NCI-H2196 (cell line): ENCODE measurements around the gene KIFBP.
"Not testable (repeated sequence)": the region's sequence is repeated elsewhere in the genome, so short reads cannot be mapped to it uniquely, and the experiment has no call there.

Experiments used
- DNase-seq: peaks from one replicate; lab custom pipeline; 2025; ENCODE audit not compliant: unreplicated experiment; lab: John Stamatoyannopoulos, UW

Gene KIFBP, protein sequence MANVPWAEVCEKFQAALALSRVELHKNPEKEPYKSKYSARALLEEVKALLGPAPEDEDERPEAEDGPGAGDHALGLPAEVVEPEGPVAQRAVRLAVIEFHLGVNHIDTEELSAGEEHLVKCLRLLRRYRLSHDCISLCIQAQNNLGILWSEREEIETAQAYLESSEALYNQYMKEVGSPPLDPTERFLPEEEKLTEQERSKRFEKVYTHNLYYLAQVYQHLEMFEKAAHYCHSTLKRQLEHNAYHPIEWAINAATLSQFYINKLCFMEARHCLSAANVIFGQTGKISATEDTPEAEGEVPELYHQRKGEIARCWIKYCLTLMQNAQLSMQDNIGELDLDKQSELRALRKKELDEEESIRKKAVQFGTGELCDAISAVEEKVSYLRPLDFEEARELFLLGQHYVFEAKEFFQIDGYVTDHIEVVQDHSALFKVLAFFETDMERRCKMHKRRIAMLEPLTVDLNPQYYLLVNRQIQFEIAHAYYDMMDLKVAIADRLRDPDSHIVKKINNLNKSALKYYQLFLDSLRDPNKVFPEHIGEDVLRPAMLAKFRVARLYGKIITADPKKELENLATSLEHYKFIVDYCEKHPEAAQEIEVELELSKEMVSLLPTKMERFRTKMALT

DNA sequence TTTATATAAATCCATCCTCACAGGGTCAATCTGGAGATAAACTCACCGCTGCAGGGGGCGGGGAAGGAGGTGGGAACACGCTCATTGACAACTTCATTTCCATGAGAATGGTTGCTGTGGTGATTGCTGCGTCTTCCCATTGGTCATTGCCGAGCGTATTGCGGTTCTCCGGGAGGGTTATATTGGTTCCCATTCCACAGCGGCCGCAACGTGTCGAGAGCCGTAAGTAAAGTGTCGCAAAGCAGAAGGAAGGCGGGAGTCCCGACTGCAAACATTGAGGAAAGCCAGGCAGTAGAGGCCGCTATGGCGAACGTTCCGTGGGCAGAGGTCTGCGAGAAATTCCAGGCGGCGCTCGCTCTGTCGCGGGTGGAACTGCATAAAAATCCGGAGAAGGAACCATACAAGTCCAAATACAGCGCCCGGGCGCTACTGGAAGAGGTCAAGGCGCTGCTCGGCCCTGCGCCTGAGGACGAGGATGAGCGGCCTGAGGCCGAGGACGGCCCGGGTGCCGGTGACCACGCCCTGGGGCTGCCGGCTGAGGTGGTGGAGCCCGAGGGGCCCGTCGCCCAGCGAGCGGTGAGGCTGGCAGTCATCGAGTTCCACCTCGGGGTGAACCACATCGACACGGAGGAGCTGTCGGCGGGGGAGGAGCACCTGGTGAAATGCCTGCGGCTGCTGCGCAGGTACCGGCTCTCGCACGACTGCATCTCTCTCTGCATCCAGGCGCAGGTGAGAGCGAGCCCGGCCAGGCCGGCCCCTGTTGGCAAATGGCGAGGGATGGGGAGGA, at the start of gene KIFBP:
KIFBP (plus strand) TSS at position 274 of the 787 bp plus-strand sequence; CDS start at position 304, 30 bp downstream.
- peak; percentile 83 for DNase-seq

DNA sequence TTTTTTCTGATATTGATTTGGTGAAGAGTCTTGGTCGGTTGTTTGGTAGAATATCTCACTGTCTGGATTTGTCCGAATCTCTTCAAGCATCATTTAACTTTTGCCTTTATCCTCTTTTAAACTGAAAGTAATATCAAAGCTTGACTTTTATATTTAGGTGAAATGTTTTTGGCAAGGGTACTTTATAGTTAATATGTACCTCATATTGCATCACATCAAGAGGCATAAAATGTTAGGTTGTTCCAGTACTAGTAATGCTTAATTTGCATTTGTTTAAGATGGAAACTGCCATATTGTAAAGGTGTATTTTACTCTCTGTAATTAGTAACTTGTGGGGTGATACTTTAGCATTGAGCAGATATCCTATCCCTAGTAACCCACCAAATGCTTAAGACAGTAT, 49.7 kb upstream of the KIFBP start:
- no peak for DNase-seq

GRCh38 chr10:68940917-68941316, 47.7 kb upstream of the KIFBP start:
- DNase-seq: not testable (repeated sequence)

DNA sequence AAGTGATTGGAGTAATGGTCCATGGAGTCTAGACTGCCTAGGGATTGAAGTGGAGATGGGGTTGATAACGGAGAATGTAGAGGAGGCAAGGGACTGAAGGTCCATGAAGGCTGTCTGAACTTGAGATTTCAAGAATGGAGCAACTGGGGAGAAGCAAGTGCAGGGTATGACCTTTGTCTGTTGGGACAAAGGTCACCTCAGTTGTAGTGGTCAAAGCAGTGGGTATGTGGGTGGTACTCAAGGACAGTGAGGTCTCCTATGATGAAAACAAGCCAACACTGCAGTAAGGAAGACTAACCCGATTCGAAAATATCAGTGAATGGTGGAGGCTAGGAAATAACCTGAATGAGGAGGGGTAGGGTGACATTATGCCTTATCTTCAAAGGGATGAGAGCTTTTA, 38.0 kb upstream of the KIFBP start:
- DNase-seq: no peak

- DNase-seq: no peak
Measured at GRCh38 chr10:68954904-68955303, 33.7 kb upstream of the KIFBP start.

DNA sequence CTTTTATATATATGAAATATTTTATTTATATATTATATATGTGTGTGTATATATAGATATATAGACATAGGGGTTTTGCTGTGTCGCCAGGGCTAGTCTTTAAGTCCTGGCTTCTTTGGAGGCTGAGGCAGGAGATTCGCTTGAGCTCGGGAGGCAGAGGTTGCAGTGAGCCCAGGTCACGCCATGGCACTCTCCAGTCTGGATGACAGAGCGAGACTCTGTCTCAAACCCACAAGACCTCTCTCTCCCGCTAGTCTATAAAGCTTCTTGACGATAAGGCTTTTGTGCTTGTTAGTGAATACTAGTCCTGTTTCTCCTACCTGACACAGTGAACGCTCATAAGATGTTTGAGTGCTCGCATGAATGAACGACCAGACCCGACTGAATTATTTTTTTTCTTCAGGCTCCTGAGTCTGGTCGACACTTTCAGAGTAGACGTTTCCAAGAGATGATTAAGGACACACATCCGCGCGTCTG, 33.2 kb upstream of the KIFBP start:
- no peak for DNase-seq

GRCh38 chr10:68955832-68956532, 32.6 kb upstream of the KIFBP start, which contains the start of gene DDX21:
DDX21 (plus strand) TSS chr10:68956170; CDS start chr10:68956226, 56 bp downstream.
- peak; percentile 68 for DNase-seq

DNA sequence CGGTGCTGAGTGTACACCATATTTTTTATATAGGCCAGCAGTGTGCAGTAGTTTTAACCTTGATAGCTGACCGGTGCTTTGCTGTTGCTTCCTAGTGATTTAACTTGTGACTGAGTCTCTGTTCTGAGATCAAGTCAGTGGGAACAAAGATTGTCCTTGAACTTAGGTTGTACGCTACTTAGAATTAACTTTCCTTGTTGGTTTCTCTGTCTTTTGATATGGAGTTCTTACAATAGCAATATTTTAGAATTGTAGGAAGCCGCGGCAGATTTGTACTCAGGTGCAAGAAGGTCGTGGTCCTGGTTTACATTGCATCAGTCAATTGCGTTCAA, 31.4 kb upstream of the KIFBP start:
- DNase-seq: no peak

- DNase-seq: no peak
Measured at GRCh38 chr10:68957654-68958053, 30.9 kb upstream of the KIFBP start.

GRCh38 chr10:68959695-68960527, 28.7 kb upstream of the KIFBP start:
- no peak for DNase-seq

- no peak for DNase-seq
Measured at GRCh38 chr10:68963151-68963550, 25.5 kb upstream of the KIFBP start.

- no peak for DNase-seq
Measured at GRCh38 chr10:68973975-68974374, 14.6 kb upstream of the KIFBP start.

- not testable (repeated sequence) for DNase-seq
Measured at GRCh38 chr10:68975936-68976473, 12.6 kb upstream of the KIFBP start.

DNA sequence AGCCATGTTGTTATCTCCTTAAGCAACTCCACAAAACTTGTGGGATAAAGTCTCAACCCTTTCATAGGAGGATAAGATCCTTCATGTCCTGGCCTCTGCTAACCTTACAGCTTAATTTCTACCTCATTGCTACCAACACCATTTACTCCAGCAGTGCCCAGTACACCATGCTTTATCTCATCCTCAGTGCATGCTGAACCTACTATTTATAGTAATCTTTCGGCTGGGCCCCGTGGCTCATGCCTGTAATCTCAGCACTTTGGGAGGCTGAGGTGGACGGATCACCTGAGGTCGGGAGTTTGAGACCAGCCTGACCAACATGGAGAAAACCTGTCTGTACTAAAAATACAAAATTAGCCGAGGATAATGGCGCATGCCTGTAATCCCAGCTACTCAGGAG, 8.9 kb upstream of the KIFBP start:
- DNase-seq: not testable (repeated sequence)

DNA sequence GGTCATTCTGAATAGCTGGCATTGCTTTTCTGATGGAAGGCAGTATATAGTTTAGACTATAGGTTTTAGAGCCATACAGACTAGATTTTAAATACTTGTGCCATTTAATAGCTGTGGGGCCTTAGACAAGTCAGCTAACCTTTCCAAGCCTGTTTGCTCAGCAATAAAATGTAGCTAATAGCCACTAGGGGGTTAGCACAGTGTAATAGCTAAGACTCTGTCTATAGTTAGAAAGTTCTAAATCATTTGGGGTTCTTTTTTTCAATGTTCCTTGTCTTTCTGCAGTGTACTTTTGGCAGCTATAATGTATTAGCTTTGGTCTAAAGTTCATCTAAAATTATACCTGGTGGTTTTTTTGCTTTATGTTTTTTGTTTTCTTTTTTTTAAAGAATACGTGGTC, 7.5 kb upstream of the KIFBP start:
- DNase-seq: no peak

- no peak for DNase-seq
Measured at GRCh38 chr10:68982389-68982788, 6.2 kb upstream of the KIFBP start.

- no peak for DNase-seq
Measured at GRCh38 chr10:68987611-68988010, 992 bp upstream of the KIFBP start.

- no peak for DNase-seq
Measured at GRCh38 chr10:68989317-68989990, 851 bp downstream of the KIFBP start.
